Neural progenitor cell (in vitro differentiated cells): ENCODE data around the gene GRID1.

Source experiments
- EZH2phosphoT487 ChIP-seq: fragments of 200-600 bp; sonication (generic); IDR thresholded peaks from 2 replicates; pipeline ENCODE4 v1.6.1; 2017; ENCODE audit warnings: antibody characterized with exemption
- TF ChIP-seq, protein P1 (sequence below): fragments of 200-600 bp; sonication (generic); IDR thresholded peaks from 2 replicates; pipeline ENCODE4 v1.5.1; 2017; ENCODE audit warnings: antibody characterized with exemption, mild to moderate bottlenecking

DNA sequence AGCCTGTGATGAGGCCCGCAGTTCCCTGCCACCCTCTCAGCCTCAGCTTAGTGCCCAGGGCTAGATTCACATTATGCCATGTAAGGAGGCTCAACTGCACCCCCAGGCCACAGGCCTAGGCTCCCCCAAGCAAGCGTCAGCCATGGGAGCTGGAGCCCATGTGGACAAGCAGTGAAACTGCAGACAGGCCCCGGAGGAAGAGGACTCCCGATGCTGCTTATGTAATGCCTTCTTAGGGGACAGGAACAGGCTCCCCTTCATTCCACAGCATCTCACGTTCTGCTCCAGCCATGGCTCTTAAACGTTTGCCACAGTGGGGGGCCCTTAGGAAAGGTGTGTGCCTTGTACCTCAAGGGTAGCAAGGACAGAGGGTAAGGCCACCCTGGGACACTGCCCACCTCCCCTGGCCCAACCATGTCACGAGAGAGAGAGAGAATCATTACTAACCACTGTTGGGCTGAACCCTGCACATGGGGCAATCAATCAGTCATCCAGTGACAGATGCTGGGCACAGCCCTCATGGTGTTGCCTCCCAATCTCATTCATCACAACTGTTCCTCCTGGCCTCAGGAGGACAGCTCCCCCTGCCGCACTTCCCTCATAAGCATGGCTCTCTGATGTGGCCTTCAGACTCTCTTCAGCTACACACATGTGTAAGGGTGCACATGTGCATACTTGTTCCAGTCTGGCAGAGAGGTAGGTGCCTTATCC, 263.0 kb downstream of the GRID1 start:
- TF ChIP-seq, protein P1, sequence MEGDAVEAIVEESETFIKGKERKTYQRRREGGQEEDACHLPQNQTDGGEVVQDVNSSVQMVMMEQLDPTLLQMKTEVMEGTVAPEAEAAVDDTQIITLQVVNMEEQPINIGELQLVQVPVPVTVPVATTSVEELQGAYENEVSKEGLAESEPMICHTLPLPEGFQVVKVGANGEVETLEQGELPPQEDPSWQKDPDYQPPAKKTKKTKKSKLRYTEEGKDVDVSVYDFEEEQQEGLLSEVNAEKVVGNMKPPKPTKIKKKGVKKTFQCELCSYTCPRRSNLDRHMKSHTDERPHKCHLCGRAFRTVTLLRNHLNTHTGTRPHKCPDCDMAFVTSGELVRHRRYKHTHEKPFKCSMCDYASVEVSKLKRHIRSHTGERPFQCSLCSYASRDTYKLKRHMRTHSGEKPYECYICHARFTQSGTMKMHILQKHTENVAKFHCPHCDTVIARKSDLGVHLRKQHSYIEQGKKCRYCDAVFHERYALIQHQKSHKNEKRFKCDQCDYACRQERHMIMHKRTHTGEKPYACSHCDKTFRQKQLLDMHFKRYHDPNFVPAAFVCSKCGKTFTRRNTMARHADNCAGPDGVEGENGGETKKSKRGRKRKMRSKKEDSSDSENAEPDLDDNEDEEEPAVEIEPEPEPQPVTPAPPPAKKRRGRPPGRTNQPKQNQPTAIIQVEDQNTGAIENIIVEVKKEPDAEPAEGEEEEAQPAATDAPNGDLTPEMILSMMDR, result no peak
- no peak for TF ChIP-seq EZH2phosphoT487
